ENCODE results near the gene HLA-DPA1.

DNA sequence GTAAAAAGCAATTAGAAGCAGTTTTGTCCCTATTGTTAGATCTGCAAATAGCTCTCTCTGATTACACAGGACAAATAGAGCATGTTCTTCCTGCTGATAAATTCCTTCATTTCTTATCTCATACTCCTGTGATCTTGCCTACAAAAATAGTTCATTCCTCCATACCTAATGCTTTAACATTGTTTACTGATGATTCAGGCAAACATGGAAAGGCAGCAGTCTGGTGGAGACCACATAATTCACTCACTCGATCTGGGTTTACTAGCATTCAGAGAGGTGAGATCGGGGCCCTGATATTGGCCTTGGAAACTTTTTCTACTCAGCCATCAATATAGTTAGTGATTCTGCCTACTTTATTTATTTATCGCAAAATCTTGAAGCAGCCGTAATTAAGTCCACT, 20.2 kb downstream of the HLA-DPA1 start:
- TF ChIP-seq, protein P1, sequence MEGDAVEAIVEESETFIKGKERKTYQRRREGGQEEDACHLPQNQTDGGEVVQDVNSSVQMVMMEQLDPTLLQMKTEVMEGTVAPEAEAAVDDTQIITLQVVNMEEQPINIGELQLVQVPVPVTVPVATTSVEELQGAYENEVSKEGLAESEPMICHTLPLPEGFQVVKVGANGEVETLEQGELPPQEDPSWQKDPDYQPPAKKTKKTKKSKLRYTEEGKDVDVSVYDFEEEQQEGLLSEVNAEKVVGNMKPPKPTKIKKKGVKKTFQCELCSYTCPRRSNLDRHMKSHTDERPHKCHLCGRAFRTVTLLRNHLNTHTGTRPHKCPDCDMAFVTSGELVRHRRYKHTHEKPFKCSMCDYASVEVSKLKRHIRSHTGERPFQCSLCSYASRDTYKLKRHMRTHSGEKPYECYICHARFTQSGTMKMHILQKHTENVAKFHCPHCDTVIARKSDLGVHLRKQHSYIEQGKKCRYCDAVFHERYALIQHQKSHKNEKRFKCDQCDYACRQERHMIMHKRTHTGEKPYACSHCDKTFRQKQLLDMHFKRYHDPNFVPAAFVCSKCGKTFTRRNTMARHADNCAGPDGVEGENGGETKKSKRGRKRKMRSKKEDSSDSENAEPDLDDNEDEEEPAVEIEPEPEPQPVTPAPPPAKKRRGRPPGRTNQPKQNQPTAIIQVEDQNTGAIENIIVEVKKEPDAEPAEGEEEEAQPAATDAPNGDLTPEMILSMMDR (IDR thresholded peaks at IDR 0.05) = no peak
- TF ChIP-seq POLR2AphosphoS5 (IDR thresholded peaks at IDR 0.05) (no peak), EP300 (IDR thresholded peaks at IDR 0.05) (no peak)

Measured in sigmoid colon (tissue), 4 donors.